ENCODE measurements around the gene CBFB.

- TF ChIP-seq EZH2 (IDR thresholded peaks at IDR 0.05; ENCODE audit: borderline replicate concordance, insufficient read depth, low read length, poor library complexity, severe bottlenecking) = no peak
- no peak for TF ChIP-seq CTCF (IDR thresholded peaks at IDR 0.05; ENCODE audit: poor library complexity, severe bottlenecking)
- TF ChIP-seq POLR2AphosphoS5 (IDR thresholded peaks at IDR 0.05) = no peak
- no peak for TF ChIP-seq REST (IDR thresholded peaks at IDR 0.05; ENCODE audit: borderline replicate concordance)
Observed at GRCh38 chr16:67144943-67145342, 116.0 kb downstream of the CBFB start.
